ENCODE measurements around the gene SLC5A4. TPM values are rescaled to one million over a fixed set of nuclear protein-coding genes. Genes with fewer than 3 reads are reported as not detected.

Gene SLC5A4
- total RNA-seq, 1 experiment from 2014 or later: not detected

DNA sequence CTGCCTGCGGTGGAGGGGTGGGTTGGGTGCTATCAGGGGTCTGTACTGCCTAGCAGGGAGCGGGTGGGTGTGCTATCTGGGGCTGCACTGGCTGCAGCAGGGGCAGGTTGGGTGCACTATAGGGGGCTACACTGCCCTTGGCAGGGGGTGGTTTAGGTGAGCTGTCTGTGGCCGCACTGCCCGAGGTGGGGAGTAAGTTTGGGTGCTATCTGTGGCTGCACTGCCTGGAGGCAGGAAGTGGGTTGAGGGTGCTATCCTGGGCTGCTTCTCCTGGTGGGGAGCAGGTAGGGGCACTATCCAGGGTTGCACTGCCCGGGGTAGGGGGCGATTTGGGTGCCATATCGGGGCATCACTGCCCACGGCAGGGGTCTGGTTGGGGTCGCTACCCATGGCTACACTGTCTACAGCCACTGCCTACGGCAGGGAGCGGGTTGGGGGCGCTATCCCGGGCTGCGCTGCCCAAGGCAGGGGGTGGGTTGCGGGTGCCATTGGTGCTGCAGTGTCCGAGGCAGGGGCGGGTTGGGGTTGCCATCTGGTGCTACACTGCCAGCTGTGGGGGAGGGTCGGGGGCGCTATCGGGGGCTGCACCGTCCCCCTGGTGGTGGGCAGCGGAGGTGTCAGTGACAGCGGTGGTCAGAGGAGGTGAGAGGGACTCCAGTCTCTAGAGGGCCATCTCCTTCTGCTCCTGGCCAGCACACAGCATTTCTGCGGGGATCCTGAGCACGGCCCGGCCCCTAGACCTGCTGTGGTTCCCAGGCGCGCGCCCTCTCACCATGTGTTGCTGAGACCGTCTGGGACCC is 49.0 kb downstream of the SLC5A4 start:
- BruUV-seq (replicated peaks): no TSS peak
- in situ Hi-C loops (cut with HindIII; ENCODE audit: low pct_unique_long_range_greater_than_20kb, low sequenced_read_pairs): no loop called here
- H3K9me3 ChIP-seq (ENCODE audit: control insufficient read depth, insufficient read depth, low read depth, low read length): no peaks in the 10 kb centered on the region
- ChIA-PET POLR2A (no interaction called here), CTCF (interaction anchor here (0.6 kb wide), 1 partner anchor 12 kb away, joined by 8 read pairs; no protein-coding TSS in a partner anchor)
- no peak for DNase-seq (ENCODE audit: low read depth, low spot score)
- H3K27ac ChIP-seq (ENCODE audit: low read length): no peak overlapping the region
- H3K36me3 ChIP-seq (ENCODE audit: control insufficient read depth, insufficient read depth, low read length): no peaks in the 10 kb centered on the region; the same call in 1 of the 2 replicates
- intact Hi-C loops (cut with micrococcal nuclease; ENCODE audit: unreplicated experiment): loop anchor here (5.0 kb wide), 1 partner anchor 266 kb away; the partner anchor contains the start of gene FBXO7
- no peaks in the 10 kb centered on the region for H3K27me3 ChIP-seq (ENCODE audit: control insufficient read depth, insufficient read depth, low read length)
- no peak for TF ChIP-seq SIN3A (IDR thresholded peaks at IDR 0.05; ENCODE audit: borderline replicate concordance, insufficient read depth, low read depth, low read length)
- TF ChIP-seq POLR2AphosphoS5 (IDR thresholded peaks at IDR 0.05; ENCODE audit: low read depth, low read length): no peak
- TF ChIP-seq, protein P1, sequence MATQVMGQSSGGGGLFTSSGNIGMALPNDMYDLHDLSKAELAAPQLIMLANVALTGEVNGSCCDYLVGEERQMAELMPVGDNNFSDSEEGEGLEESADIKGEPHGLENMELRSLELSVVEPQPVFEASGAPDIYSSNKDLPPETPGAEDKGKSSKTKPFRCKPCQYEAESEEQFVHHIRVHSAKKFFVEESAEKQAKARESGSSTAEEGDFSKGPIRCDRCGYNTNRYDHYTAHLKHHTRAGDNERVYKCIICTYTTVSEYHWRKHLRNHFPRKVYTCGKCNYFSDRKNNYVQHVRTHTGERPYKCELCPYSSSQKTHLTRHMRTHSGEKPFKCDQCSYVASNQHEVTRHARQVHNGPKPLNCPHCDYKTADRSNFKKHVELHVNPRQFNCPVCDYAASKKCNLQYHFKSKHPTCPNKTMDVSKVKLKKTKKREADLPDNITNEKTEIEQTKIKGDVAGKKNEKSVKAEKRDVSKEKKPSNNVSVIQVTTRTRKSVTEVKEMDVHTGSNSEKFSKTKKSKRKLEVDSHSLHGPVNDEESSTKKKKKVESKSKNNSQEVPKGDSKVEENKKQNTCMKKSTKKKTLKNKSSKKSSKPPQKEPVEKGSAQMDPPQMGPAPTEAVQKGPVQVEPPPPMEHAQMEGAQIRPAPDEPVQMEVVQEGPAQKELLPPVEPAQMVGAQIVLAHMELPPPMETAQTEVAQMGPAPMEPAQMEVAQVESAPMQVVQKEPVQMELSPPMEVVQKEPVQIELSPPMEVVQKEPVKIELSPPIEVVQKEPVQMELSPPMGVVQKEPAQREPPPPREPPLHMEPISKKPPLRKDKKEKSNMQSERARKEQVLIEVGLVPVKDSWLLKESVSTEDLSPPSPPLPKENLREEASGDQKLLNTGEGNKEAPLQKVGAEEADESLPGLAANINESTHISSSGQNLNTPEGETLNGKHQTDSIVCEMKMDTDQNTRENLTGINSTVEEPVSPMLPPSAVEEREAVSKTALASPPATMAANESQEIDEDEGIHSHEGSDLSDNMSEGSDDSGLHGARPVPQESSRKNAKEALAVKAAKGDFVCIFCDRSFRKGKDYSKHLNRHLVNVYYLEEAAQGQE (IDR thresholded peaks at IDR 0.05; ENCODE audit: insufficient read depth in 1 of 2, low read depth in 2 of 2, low read length in 1 of 2): no peak
- TF ChIP-seq, protein P2, sequence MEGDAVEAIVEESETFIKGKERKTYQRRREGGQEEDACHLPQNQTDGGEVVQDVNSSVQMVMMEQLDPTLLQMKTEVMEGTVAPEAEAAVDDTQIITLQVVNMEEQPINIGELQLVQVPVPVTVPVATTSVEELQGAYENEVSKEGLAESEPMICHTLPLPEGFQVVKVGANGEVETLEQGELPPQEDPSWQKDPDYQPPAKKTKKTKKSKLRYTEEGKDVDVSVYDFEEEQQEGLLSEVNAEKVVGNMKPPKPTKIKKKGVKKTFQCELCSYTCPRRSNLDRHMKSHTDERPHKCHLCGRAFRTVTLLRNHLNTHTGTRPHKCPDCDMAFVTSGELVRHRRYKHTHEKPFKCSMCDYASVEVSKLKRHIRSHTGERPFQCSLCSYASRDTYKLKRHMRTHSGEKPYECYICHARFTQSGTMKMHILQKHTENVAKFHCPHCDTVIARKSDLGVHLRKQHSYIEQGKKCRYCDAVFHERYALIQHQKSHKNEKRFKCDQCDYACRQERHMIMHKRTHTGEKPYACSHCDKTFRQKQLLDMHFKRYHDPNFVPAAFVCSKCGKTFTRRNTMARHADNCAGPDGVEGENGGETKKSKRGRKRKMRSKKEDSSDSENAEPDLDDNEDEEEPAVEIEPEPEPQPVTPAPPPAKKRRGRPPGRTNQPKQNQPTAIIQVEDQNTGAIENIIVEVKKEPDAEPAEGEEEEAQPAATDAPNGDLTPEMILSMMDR (IDR thresholded peaks at IDR 0.05): no peak
- TF ChIP-seq TCF7L2 (IDR thresholded peaks at IDR 0.05; ENCODE audit: low read depth, low read length): no peak
- peak; percentile 42 for ATAC-seq
- H3K4me3 ChIP-seq (ENCODE audit: low read depth in 2 of 2, low read length in 2 of 2): peak overlapping the region in 1 of 2 experiments; percentile 2; a peak in 1 of 4 replicates
- no peaks in the 10 kb centered on the region for H3K4me1 ChIP-seq (ENCODE audit: control insufficient read depth, insufficient read depth, low read length)

DNA sequence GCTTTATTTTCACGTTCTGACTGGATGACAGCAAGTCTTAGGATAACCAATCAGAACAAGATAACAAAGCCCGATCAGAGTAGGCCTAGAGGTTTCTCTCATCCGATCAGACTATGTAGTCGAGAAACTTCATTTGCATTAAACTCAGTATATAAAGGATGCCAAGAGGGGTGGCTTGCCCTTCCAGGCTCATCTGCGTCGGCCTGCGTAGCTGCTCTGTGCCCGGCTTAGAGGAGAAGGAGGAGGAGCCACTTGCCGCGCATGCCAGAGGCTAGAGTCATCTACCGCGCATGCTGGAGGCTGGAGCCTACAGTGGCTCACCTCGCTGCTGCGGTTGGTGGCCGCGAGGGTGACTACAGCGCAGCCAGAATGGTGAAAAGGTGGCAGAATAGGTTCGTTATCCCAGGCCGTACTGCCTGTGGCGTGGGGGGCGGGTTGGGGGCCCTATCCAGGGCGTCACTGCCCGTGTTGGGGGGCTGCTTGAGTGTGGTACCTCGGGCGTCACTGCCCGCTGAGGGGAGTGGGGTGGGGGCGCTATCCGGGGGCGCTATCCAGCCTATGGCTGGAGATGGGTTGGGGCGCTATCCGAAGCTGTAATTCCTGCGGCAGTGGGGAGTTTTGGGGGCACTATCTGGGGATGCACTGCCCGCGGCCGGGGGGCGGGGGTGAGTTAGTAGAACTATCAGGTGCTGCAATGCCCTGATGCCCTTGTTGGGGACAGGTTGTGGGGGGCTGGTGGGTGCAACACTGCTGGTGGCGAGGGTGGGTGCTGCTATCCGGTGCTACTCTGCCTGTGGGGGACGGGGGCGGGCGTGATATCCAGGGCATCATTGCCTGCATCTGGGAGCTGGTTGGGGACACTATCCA is 50.1 kb downstream of the SLC5A4 start, which contains the start of gene RFPL2:
RFPL2 (minus strand) TSS at position 218 of the 867 bp plus-strand sequence. CDS start 2,622 bp downstream, outside the sequence.
- CTCF ChIA-PET: interaction anchor here (0.6 kb wide), 2 partner anchors 13 to 33 kb away, joined by 3 to 8 read pairs; no protein-coding TSS in a partner anchor
- no TSS peak for BruUV-seq (replicated peaks)
- no peaks in the 10 kb centered on the region; the same call in 1 of the 2 replicates for H3K36me3 ChIP-seq (ENCODE audit: control insufficient read depth, insufficient read depth, low read length)
- intact Hi-C loops (cut with micrococcal nuclease; ENCODE audit: unreplicated experiment) (loop anchor here (5.0 kb wide), 1 partner anchor 267 kb away; the partner anchor contains the start of gene FBXO7), in situ Hi-C loops (cut with HindIII; ENCODE audit: low pct_unique_long_range_greater_than_20kb, low sequenced_read_pairs) (no loop called here)
- peak within 1 kb of the TSS; percentile 43 to 60 for H3K4me3 ChIP-seq (ENCODE audit: low read depth in 2 of 2, low read length in 2 of 2)
- ATAC-seq: peak; percentile 88
- TF ChIP-seq, protein P2 (IDR thresholded peaks at IDR 0.05): peak; percentile 20; the same call in 1 of the 2 replicates
- TF ChIP-seq, protein P1 (IDR thresholded peaks at IDR 0.05; ENCODE audit: insufficient read depth in 1 of 2, low read depth in 2 of 2, low read length in 1 of 2): no peak
- no peaks in the 10 kb centered on the region for H3K9me3 ChIP-seq (ENCODE audit: control insufficient read depth, insufficient read depth, low read depth, low read length)
- H3K4me1 ChIP-seq (ENCODE audit: control insufficient read depth, insufficient read depth, low read length): no peaks in the 10 kb centered on the region
- POLR2A ChIA-PET: no interaction called here
- H3K27ac ChIP-seq (ENCODE audit: low read length): no peak within 1 kb of the TSS
- peak; percentile 42 for DNase-seq (ENCODE audit: low read depth, low spot score)
- H3K27me3 ChIP-seq (ENCODE audit: control insufficient read depth, insufficient read depth, low read length): no peaks in the 10 kb centered on the region
